SH-SY5Y (cell line): ENCODE measurements around the gene UBE2L5.

ENCODE experiments used
- GATA2 ChIP-seq: IDR thresholded peaks from 2 replicates; pipeline ENCODE4 v1.6.1; 2011; ENCODE audit warnings: mild to moderate bottlenecking, low read depth, low read length
- GATA3 ChIP-seq: IDR thresholded peaks from 2 replicates; pipeline ENCODE4 v1.6.1; 2011; ENCODE audit warnings: low read depth, mild to moderate bottlenecking, low read length, moderate library complexity

DNA sequence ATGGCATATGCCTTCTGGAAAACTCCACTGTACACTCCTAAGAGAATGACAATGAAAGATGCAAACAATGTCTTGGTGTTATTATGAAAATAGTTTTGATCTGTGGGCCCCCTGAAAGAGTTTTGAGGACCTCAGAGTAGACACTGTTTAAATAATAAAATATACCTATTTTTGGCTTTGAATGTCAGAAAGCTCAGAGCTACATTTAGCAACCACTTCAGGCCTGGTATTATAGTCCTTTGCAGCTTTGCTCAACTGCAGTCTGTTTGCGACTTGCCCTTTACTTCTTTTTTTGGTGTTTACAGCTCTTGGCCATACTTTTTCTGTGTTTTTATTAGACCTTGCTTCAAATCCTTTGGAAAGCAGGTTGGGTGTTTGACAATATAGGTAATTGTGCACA, 5.8 kb upstream of the UBE2L5 start:
- TF ChIP-seq GATA2 (no peak), GATA3 (no peak)
